ENCODE data around the gene RDH16.

DNA sequence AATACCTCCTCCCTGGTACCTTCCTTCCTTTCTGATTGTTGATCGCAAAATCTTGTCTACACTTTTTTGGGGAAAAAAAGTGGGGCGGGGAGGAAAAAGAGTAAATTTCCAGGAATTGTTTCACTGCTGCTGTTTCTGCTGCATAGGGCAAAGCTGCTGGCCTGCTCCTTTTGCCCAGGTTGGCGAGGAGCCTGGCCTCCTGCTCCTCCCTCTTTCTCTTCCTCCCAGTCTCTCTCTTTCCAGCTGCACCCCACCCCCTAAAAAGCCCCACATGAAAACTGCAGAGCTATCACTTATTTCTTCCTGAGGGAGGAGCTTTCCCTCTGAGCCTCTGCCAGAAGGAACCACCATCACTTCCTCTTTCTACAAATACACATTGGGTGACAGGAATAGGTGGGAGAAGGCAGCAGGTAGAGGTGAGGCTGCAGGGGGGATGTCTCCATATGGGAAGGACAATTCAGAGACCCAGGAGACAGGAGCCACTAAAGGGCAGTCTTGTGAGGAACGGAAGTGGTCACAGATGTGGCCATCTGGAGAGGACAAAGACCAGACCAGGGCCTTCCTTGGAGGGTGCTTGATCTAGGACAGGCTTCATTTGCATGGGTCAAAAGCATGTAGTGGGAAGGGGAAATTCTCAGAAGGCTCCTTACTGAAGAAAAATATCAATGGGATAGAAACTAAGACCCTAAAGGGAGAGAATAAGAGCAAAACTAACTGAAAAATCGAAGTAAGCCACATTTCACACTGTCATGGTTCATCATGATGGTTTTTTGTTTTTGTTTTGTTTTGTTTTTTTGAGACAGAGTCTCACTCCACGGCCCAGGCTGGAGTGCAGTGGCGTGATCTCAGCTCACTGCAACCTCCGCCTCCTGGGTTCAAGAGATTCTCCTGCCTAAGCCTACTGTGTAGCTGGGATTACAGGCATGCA, 34.2 kb upstream of the RDH16 start:
- TF ChIP-seq, protein P1, sequence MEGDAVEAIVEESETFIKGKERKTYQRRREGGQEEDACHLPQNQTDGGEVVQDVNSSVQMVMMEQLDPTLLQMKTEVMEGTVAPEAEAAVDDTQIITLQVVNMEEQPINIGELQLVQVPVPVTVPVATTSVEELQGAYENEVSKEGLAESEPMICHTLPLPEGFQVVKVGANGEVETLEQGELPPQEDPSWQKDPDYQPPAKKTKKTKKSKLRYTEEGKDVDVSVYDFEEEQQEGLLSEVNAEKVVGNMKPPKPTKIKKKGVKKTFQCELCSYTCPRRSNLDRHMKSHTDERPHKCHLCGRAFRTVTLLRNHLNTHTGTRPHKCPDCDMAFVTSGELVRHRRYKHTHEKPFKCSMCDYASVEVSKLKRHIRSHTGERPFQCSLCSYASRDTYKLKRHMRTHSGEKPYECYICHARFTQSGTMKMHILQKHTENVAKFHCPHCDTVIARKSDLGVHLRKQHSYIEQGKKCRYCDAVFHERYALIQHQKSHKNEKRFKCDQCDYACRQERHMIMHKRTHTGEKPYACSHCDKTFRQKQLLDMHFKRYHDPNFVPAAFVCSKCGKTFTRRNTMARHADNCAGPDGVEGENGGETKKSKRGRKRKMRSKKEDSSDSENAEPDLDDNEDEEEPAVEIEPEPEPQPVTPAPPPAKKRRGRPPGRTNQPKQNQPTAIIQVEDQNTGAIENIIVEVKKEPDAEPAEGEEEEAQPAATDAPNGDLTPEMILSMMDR (IDR thresholded peaks at IDR 0.05; ENCODE audit: low read depth, low read length, poor library complexity, severe bottlenecking) = no peak
- no peak for TF ChIP-seq EZH2phosphoT487 (IDR thresholded peaks at IDR 0.05; ENCODE audit: borderline replicate concordance, low read length)
